RWPE2 (cell line): Measurements from ENCODE around the gene EPN3.

Experiments used
- ATAC-seq: fragments of 200-7000 bp; cut with Tn5 transposase; 3 replicates; pipeline ENCODE4 v1.9.1; 2021; ENCODE audit warnings: low read depth
- DNase-seq: peaks from one replicate; pipeline ENCODE4 v3.0.0-alpha.2; 2020; ENCODE audit warnings: low spot score
- H3K27ac ChIP-seq: fragments of 450-650 bp; 2 replicates; pipeline ENCODE4 v1.5.1; 2017; ENCODE audit warnings: mild to moderate bottlenecking; ENCODE audit not compliant: poor library complexity, severe bottlenecking
- H3K27me3 ChIP-seq: fragments of 250-450 bp; sonication (Bioruptor Pico); 2 replicates; pipeline ENCODE4 v1.5.1; 2021; ENCODE audit warnings: mild to moderate bottlenecking, moderate library complexity; ENCODE audit not compliant: insufficient read depth, poor library complexity, severe bottlenecking
- H3K36me3 ChIP-seq: fragments of 250-450 bp; sonication (Bioruptor Pico); 2 replicates; pipeline ENCODE4 v1.5.1; 2020; ENCODE audit warnings: low read depth, mild to moderate bottlenecking, moderate library complexity
- H3K4me1 ChIP-seq: fragments of 250-450 bp; sonication (Bioruptor Pico); 2 replicates; pipeline ENCODE4 v1.5.1; 2021; ENCODE audit warnings: mild to moderate bottlenecking, moderate library complexity; ENCODE audit not compliant: insufficient read depth, poor library complexity, severe bottlenecking
- H3K4me3 ChIP-seq: fragments of 250-450 bp; sonication (Bioruptor Pico); 2 replicates; pipeline ENCODE4 v1.5.1; 2021; ENCODE audit warnings: mild to moderate bottlenecking, moderate library complexity; ENCODE audit not compliant: severe bottlenecking
- H3K9me3 ChIP-seq: fragments of 250-450 bp; sonication (Bioruptor Pico); 2 replicates; pipeline ENCODE4 v1.5.1; 2021; ENCODE audit warnings: mild to moderate bottlenecking, moderate library complexity; ENCODE audit not compliant: severe bottlenecking
- TF ChIP-seq, protein P1 (sequence below): fragments of 450-650 bp; IDR thresholded peaks from one replicate; pipeline ENCODE4 v1.5.1; 2017; ENCODE audit warnings: mild to moderate bottlenecking, moderate library complexity; ENCODE audit not compliant: poor library complexity, severe bottlenecking

Gene EPN3

DNA sequence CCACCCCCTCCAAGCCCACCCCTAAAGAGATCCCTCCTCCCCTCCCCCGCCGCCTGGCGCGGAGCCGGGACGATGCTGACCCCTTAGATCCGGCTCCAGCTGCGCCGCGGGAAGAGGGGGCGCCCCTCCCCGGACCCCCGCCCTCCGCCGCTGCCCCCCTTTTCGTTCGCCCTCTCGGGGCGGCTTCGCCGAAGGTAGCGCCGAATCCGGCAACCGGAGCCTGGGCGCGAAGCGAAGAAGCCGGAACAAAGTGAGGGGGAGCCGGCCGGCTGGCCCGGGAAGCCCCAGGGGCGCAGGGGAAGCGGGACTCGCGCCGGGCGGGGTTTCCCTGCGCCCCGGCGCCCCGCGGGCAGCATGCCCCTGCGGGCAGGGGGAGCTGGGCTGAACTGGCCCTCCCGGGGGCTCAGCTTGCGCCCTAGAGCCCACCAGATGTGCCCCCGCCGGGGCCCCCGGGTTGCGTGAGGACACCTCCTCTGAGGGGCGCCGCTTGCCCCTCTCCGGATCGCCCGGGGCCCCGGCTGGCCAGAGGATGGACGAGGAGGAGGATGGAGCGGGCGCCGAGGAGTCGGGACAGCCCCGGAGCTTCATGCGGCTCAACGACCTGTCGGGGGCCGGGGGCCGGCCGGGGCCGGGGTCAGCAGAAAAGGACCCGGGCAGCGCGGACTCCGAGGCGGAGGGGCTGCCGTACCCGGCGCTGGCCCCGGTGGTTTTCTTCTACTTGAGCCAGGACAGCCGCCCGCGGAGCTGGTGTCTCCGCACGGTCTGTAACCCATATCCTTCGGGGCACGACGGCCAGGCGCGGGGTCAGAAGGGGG is 28.6 kb downstream of the EPN3 start:
- H3K4me1 ChIP-seq = no peaks in the 10 kb centered on the region

DNA sequence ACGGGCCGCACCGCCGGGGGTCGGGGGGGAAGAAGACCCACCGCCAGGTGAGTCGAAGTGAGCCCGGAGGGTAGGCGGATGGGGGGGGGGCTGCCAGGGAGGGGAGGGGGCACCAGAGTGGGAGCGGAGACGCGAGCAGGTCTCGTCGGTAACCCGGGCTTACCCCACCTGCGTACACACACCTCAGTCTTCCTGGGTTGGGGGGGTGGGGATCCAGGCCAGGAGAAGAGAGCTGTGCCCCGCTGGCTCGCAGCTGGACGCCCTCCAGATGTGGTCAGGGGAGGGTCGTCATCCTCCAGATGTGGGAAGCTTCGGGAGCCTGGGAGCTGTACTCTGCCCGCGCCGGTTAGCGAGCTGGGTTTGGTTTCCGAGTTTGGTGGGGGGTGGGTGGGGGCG is 29.2 kb downstream of the EPN3 start:
- no peak overlapping the region for H3K4me3 ChIP-seq
- DNase-seq = no peak
- no peaks in the 10 kb centered on the region for H3K36me3 ChIP-seq
- H3K4me1 ChIP-seq = no peaks in the 10 kb centered on the region
- no peak for ATAC-seq
- TF ChIP-seq, protein P1, sequence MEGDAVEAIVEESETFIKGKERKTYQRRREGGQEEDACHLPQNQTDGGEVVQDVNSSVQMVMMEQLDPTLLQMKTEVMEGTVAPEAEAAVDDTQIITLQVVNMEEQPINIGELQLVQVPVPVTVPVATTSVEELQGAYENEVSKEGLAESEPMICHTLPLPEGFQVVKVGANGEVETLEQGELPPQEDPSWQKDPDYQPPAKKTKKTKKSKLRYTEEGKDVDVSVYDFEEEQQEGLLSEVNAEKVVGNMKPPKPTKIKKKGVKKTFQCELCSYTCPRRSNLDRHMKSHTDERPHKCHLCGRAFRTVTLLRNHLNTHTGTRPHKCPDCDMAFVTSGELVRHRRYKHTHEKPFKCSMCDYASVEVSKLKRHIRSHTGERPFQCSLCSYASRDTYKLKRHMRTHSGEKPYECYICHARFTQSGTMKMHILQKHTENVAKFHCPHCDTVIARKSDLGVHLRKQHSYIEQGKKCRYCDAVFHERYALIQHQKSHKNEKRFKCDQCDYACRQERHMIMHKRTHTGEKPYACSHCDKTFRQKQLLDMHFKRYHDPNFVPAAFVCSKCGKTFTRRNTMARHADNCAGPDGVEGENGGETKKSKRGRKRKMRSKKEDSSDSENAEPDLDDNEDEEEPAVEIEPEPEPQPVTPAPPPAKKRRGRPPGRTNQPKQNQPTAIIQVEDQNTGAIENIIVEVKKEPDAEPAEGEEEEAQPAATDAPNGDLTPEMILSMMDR = no peak
- H3K9me3 ChIP-seq = no peaks in the 10 kb centered on the region
- H3K27me3 ChIP-seq = peaks cover 36% of the 10 kb centered on the region
- no peak overlapping the region for H3K27ac ChIP-seq

More for the DNA sequence above, 28.6 kb downstream of the EPN3 start:
- no peak overlapping the region for H3K27ac ChIP-seq
- TF ChIP-seq, protein P1 = no peak
- peaks cover 36% of the 10 kb centered on the region for H3K27me3 ChIP-seq
- no peaks in the 10 kb centered on the region for H3K9me3 ChIP-seq
- H3K36me3 ChIP-seq = no peaks in the 10 kb centered on the region
- ATAC-seq (no peak), DNase-seq (no peak)
- peak overlapping the region; percentile 35 for H3K4me3 ChIP-seq

DNA sequence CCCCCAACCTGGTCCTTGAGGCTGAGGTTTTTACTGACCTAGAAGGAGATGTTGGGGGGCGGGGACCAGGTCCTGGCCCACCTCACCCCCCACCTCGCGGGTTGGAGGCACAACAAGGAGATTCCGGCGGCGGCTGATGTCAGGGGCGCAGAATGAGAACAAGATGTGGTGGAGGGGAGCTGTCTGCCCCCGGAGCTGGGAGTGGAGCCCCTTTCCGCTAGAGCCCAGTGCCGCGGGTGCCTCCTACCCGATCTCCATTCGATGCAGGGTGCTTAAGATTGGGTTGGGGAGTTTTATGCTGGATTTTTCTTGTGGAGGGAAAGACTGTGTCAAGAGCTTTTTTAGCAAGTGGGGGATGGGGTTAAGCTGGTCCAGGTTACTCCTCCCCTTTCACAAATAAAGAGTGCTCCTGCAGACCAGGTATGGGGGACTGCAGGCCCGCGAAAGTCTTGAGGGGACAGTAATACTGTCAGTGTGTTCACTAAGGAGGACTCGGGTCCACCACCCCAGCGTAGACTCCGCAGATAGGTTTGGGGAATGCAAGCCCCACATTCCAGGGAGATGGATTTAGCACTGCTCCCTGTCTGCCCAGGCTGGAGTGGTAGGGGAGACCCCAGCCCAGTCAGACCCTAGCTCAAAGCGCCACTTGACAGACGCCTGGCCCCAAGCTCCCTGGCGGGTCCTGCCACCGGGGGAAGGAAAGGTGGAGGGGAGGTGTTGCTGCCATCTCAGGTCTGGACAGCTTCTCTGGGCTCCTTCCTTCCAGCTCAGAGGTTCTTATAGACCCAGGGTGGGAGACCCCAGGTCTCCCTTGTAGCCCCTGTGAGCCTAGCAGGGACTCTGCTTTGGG is 29.9 kb downstream of the EPN3 start:
- Histone ChIP-seq H3K36me3 (no peaks in the 10 kb centered on the region), H3K27ac (no peak overlapping the region), H3K27me3 (peaks cover 36% of the 10 kb centered on the region), H3K4me3 (no peak overlapping the region), H3K4me1 (no peaks in the 10 kb centered on the region), H3K9me3 (no peaks in the 10 kb centered on the region)
- no peak for DNase-seq
- TF ChIP-seq, protein P1 = no peak
- ATAC-seq = no peak

DNA sequence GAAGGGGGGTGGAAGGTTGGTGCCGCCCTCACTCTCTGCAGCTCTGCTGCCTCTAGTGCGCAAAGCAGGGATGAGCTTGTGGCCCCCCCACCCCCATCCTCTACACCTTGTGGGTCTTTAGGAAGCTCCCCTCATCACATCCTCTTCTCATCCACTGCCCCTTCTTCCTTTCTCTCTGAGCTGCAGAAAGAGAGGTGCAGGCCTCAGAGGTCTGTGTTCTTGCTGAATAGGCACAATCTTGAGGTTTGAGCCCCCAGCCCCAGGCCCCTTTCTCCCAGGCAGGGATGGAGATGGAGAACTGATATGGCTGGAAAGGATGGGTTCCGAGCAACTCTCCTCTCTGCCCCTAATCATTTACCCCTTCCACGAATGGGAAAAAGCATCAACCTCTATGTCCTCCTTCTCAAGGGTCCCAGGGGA is 30.6 kb downstream of the EPN3 start:
- TF ChIP-seq, protein P1 = no peak
- H3K4me1 ChIP-seq = no peaks in the 10 kb centered on the region
- no peak for DNase-seq
- no peak overlapping the region for H3K4me3 ChIP-seq
- H3K36me3 ChIP-seq = no peaks in the 10 kb centered on the region
- no peaks in the 10 kb centered on the region for H3K9me3 ChIP-seq
- peaks cover 36% of the 10 kb centered on the region for H3K27me3 ChIP-seq
- H3K27ac ChIP-seq = no peak overlapping the region
- ATAC-seq = no peak
